Effector memory CD8-positive, alpha-beta T cell (primary cell): ENCODE measurements around the gene BCL11B.

ENCODE experiments used
- ATAC-seq: fragments of 150-1000 bp; cut with Tn5 transposase; replicated peaks from 2 replicates; pipeline ENCODE4 v1.10.0; 2021; ENCODE audit warnings: mild to moderate bottlenecking, moderate library complexity
- DNase-seq, 3 experiments: peaks; one replicate each; pipeline ENCODE4 v3.0.0; 2021
- H3K27ac Mint-ChIP-seq, 2 donors: one replicate each; pipeline ENCODE4 v1.8.0; 2022; ENCODE audit warnings: mild to moderate bottlenecking in 2 of 2, mixed read lengths in 2 of 2, moderate library complexity in 2 of 2
- H3K27me3 Mint-ChIP-seq, 2 donors: one replicate each; pipeline ENCODE4 v1.8.0; 2022; ENCODE audit warnings: mixed read lengths in 2 of 2
- H3K36me3 Mint-ChIP-seq: one replicate; pipeline ENCODE4 v1.8.0; 2022; ENCODE audit warnings: mild to moderate bottlenecking, moderate library complexity, mixed read lengths; ENCODE audit not compliant: insufficient read depth
- H3K4me1 Mint-ChIP-seq, 2 donors: one replicate each; pipeline ENCODE4 v1.8.0; 2022; ENCODE audit warnings: low read depth in 2 of 2, mixed read lengths in 2 of 2
- H3K4me3 Mint-ChIP-seq, 2 donors: one replicate each; pipeline ENCODE4 v1.8.0; 2022; ENCODE audit warnings: mild to moderate bottlenecking in 2 of 2, mixed read lengths in 2 of 2, moderate library complexity in 2 of 2
- H3K9me3 Mint-ChIP-seq, 2 donors: one replicate each; pipeline ENCODE4 v1.8.0; 2022; ENCODE audit warnings: mixed read lengths in 2 of 2

BCL11B gene

GRCh38 chr14:99216191-99216590 lies 55.8 kb downstream of the BCL11B start:
- no peaks in the 10 kb centered on the region for H3K9me3 Mint-ChIP-seq
- peak overlapping the region; percentile 79 to 82 for H3K4me3 Mint-ChIP-seq
- DNase-seq = no peak
- ATAC-seq = no peak
- peak overlapping the region; percentile 83 to 99 for H3K27ac Mint-ChIP-seq
- peaks cover 80 to 86% of the 10 kb centered on the region in 2 donors for H3K4me1 Mint-ChIP-seq
- no peaks in the 10 kb centered on the region for H3K27me3 Mint-ChIP-seq
- H3K36me3 Mint-ChIP-seq = peaks cover 60% of the 10 kb centered on the region

GRCh38 chr14:99215277-99215676 lies 56.7 kb downstream of the BCL11B start:
- Mint-ChIP-seq H3K36me3 (peaks cover 62% of the 10 kb centered on the region), H3K27me3 (no peaks in the 10 kb centered on the region), H3K4me3 (peak overlapping the region; percentile 79 to 82), H3K4me1 (peaks cover 85 to 89% of the 10 kb centered on the region in 2 donors), H3K9me3 (no peaks in the 10 kb centered on the region), H3K27ac (peak overlapping the region; percentile 93 to 99)
- DNase-seq (no peak), ATAC-seq (no peak)

- H3K4me3 Mint-ChIP-seq = peak overlapping the region; percentile 79 to 82
- no peaks in the 10 kb centered on the region for H3K27me3 Mint-ChIP-seq
- peak overlapping the region; percentile 93 to 99 for H3K27ac Mint-ChIP-seq
- no peaks in the 10 kb centered on the region for H3K9me3 Mint-ChIP-seq
- DNase-seq = no peak
- peaks cover 85 to 90% of the 10 kb centered on the region in 2 donors for H3K4me1 Mint-ChIP-seq
- peaks cover 68% of the 10 kb centered on the region for H3K36me3 Mint-ChIP-seq
- no peak for ATAC-seq
These were observed 57.3 kb downstream of the BCL11B start for GRCh38 chr14:99214701-99215100.

GRCh38 chr14:99213527-99213971 lies 58.4 kb downstream of the BCL11B start:
- Mint-ChIP-seq H3K27me3 (no peaks in the 10 kb centered on the region), H3K4me1 (peaks cover 90 to 91% of the 10 kb centered on the region in 2 donors), H3K27ac (peak overlapping the region; percentile 93 to 99), H3K9me3 (no peaks in the 10 kb centered on the region), H3K36me3 (peaks cover 67% of the 10 kb centered on the region), H3K4me3 (peak overlapping the region; percentile 79 to 82)
- ATAC-seq = peak; percentile 19
- DNase-seq = no peak

GRCh38 chr14:99213101-99213500 lies 58.9 kb downstream of the BCL11B start:
- Mint-ChIP-seq H3K27me3 (no peaks in the 10 kb centered on the region), H3K9me3 (no peaks in the 10 kb centered on the region), H3K4me1 (peaks cover 90 to 91% of the 10 kb centered on the region in 2 donors), H3K36me3 (peaks cover 63% of the 10 kb centered on the region), H3K4me3 (peak overlapping the region; percentile 79 to 82), H3K27ac (peak overlapping the region; percentile 93 to 99)
- DNase-seq (no peak), ATAC-seq (no peak)

GRCh38 chr14:99212646-99213045 lies 59.4 kb downstream of the BCL11B start:
- H3K4me3 Mint-ChIP-seq = peak overlapping the region; percentile 79 to 82

GRCh38 chr14:99212199-99212598 lies 59.8 kb downstream of the BCL11B start:
- ATAC-seq = no peak
- Mint-ChIP-seq H3K4me1 (peaks cover 94% of the 10 kb centered on the region in 2 donors), H3K9me3 (no peaks in the 10 kb centered on the region), H3K27ac (peak overlapping the region; percentile 93 to 99), H3K27me3 (no peaks in the 10 kb centered on the region), H3K36me3 (peaks cover 63% of the 10 kb centered on the region), H3K4me3 (peak overlapping the region; percentile 79 to 82)
- no peak for DNase-seq

More at GRCh38 chr14:99212646-99213045, 59.4 kb downstream of the BCL11B start:
- DNase-seq (no peak), ATAC-seq (peak; percentile 36)
- no peaks in the 10 kb centered on the region for H3K9me3 Mint-ChIP-seq
- peaks cover 62% of the 10 kb centered on the region for H3K36me3 Mint-ChIP-seq
- H3K27me3 Mint-ChIP-seq = no peaks in the 10 kb centered on the region
- peak overlapping the region; percentile 93 to 99 for H3K27ac Mint-ChIP-seq
- H3K4me1 Mint-ChIP-seq = peaks cover 94% of the 10 kb centered on the region in 2 donors

GRCh38 chr14:99211410-99211809 lies 60.6 kb downstream of the BCL11B start:
- H3K27ac Mint-ChIP-seq = peak overlapping the region; percentile 93 to 99
- H3K27me3 Mint-ChIP-seq = no peaks in the 10 kb centered on the region
- no peaks in the 10 kb centered on the region for H3K9me3 Mint-ChIP-seq
- ATAC-seq (no peak), DNase-seq (no peak)
- peaks cover 94% of the 10 kb centered on the region in 2 donors for H3K4me1 Mint-ChIP-seq
- peaks cover 67% of the 10 kb centered on the region for H3K36me3 Mint-ChIP-seq
- H3K4me3 Mint-ChIP-seq = peak overlapping the region; percentile 79 to 82

- Mint-ChIP-seq H3K36me3 (peaks cover 71% of the 10 kb centered on the region), H3K4me1 (peaks cover 94 to 97% of the 10 kb centered on the region in 2 donors), H3K27me3 (no peaks in the 10 kb centered on the region)
These were observed 61.7 kb downstream of the BCL11B start for GRCh38 chr14:99210333-99210732.

GRCh38 chr14:99209409-99209808 lies 62.6 kb downstream of the BCL11B start:
- DNase-seq (no peak), ATAC-seq (no peak)
- Mint-ChIP-seq H3K4me1 (peaks cover 96 to 98% of the 10 kb centered on the region in 2 donors), H3K9me3 (no peaks in the 10 kb centered on the region), H3K4me3 (peak overlapping the region; percentile 79 to 82), H3K36me3 (peaks cover 77% of the 10 kb centered on the region), H3K27me3 (no peaks in the 10 kb centered on the region), H3K27ac (peak overlapping the region; percentile 93 to 99)

More at GRCh38 chr14:99210333-99210732, 61.7 kb downstream of the BCL11B start:
- ATAC-seq (no peak), DNase-seq (no peak)
- Mint-ChIP-seq H3K27ac (peak overlapping the region; percentile 93 to 99), H3K9me3 (no peaks in the 10 kb centered on the region), H3K4me3 (peak overlapping the region; percentile 79 to 82)

- Mint-ChIP-seq H3K36me3 (peaks cover 86% of the 10 kb centered on the region), H3K4me1 (peaks cover 96 to 99% of the 10 kb centered on the region in 2 donors), H3K4me3 (peak overlapping the region; percentile 79 to 82), H3K27ac (peak overlapping the region; percentile 93 to 99), H3K9me3 (no peaks in the 10 kb centered on the region), H3K27me3 (no peaks in the 10 kb centered on the region)
- ATAC-seq = no peak
- no peak for DNase-seq
These were observed 63.7 kb downstream of the BCL11B start for GRCh38 chr14:99208318-99208717.

GRCh38 chr14:99207456-99207855 lies 64.5 kb downstream of the BCL11B start:
- Mint-ChIP-seq H3K9me3 (no peaks in the 10 kb centered on the region), H3K36me3 (peaks cover 85% of the 10 kb centered on the region), H3K27ac (peak overlapping the region; percentile 93 to 99), H3K4me3 (peak overlapping the region; percentile 79 to 82), H3K27me3 (no peaks in the 10 kb centered on the region), H3K4me1 (peaks cover 95 to 99% of the 10 kb centered on the region in 2 donors)
- DNase-seq = no peak
- no peak for ATAC-seq

- H3K27me3 Mint-ChIP-seq = no peaks in the 10 kb centered on the region
- ATAC-seq = no peak
- peak overlapping the region; percentile 93 to 99 for H3K27ac Mint-ChIP-seq
- H3K9me3 Mint-ChIP-seq = no peaks in the 10 kb centered on the region
- peaks cover 88% of the 10 kb centered on the region for H3K36me3 Mint-ChIP-seq
- H3K4me3 Mint-ChIP-seq = peak overlapping the region; percentile 79 to 82
- H3K4me1 Mint-ChIP-seq = peaks cover 96 to 99% of the 10 kb centered on the region in 2 donors
- no peak for DNase-seq
These were observed 65.9 kb downstream of the BCL11B start for GRCh38 chr14:99206090-99206489.

GRCh38 chr14:99205086-99205688 lies 66.8 kb downstream of the BCL11B start:
- DNase-seq = no peak
- H3K27ac Mint-ChIP-seq = peak overlapping the region; percentile 93 to 99
- ATAC-seq = no peak
- H3K27me3 Mint-ChIP-seq = no peaks in the 10 kb centered on the region
- peaks cover 95 to 96% of the 10 kb centered on the region in 2 donors for H3K4me1 Mint-ChIP-seq
- H3K36me3 Mint-ChIP-seq = peaks cover 85% of the 10 kb centered on the region
- H3K9me3 Mint-ChIP-seq = no peaks in the 10 kb centered on the region
- H3K4me3 Mint-ChIP-seq = peak overlapping the region; percentile 79 to 82
